Subcutaneous adipose tissue (tissue), 4 donors: Measurements from ENCODE around the gene MEOX1. TPM values are rescaled to one million over a fixed set of nuclear protein-coding genes. Genes with fewer than 3 reads are reported as not detected.

Source experiments
- CTCF ChIP-seq: fragments of 450-650 bp; IDR thresholded peaks from one replicate; pipeline ENCODE4 v1.5.1; 2016; ENCODE audit warnings: low read depth, mild to moderate bottlenecking, control low read depth, antibody characterized with exemption, moderate library complexity
- total RNA-seq, 4 donors: library from RNA; depleted of rRNA; stranded (reverse); fragments of >200 nt; gene quantifications; one replicate each; pipeline ENCODE4 v1.1.0, GENCODE V29; 2016

MEOX1 gene
- total RNA-seq, 4 donors from 2014 or later, result 5.6 to 31.5 (median 15.1) TPM

DNA sequence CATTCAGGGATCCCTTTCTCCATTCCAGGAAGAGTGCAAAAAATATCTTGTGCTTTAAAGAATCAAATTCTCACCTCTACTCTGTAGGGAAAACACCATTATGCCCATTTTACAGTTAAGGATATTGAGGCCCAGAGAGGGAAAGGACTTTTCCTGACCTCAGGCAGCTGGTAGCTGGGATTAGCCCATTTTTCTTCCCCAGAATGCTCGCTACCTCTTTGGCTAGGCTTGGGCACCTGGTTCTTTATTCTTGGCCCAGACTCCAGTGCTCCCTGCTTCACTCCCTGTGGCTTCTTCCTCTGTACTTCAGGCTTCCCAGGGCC lies 45.7 kb downstream of the MEOX1 start:
- TF ChIP-seq CTCF, result no peak

DNA sequence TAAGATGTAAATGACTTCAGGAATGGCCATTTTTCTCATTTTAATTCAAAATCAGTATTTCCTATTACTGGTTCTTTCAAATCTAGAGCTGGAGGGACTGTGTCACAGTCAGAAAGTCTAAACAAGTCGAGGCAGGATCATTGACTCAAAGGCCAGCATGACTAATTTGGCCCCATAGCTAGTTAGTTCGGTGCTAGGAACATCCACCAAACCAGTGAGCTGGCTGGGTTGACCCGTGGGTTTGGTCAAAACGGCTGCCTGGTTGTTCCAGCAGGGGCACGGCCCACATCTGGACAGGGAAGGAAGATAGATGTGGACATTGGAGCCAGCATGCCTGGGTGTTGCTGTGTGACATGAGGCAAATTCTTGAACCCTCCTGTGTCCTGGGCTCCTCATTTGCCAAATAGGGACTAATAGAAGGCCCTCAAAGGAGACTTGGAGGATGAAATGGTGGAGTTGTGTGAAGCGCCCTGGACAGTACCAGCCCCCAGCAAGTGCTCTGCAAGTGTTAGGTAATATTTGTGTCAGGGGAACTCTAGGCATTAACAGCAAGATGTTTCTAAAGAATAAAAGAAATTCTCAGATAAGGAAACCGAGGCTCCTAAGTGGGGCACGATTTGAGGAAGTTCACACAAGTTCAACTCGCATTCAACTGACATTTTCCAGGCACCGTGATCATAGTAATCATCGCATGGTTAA lies 46.2 kb downstream of the MEOX1 start:
- no peak for TF ChIP-seq CTCF

- no peak for TF ChIP-seq CTCF
Measured at GRCh38 chr17:43614561-43614960, 47.2 kb downstream of the MEOX1 start.

DNA sequence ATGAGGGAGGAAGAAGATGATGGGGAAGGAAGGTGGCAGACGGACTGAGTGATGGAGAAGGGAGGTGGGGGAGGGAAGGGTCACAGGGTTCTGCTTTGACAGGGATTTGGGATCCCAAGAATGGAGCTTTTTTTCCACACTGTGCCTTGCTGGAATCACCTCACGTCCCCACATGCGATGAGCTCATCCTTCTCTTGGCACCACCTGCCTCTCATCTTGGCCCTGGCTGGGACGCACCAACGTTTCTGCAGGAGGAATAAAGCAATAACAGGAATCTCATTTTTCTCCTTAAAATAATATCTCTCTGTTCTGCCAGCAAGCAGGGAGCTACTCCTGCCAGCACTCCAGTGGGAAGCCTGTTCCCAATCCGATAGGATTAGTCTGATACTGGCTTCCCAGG lies 47.8 kb downstream of the MEOX1 start:
- no peak for TF ChIP-seq CTCF

GRCh38 chr17:43612515-43612914 lies 49.2 kb downstream of the MEOX1 start:
- no peak for TF ChIP-seq CTCF

GRCh38 chr17:43611230-43611969 lies 50.3 kb downstream of the MEOX1 start:
- TF ChIP-seq CTCF, result no peak

GRCh38 chr17:43609613-43610385 lies 51.9 kb downstream of the MEOX1 start:
- no peak for TF ChIP-seq CTCF
